CD4-positive, alpha-beta T cell (primary cell): ENCODE measurements around the gene HLF. TPM values are rescaled to one million over a fixed set of nuclear protein-coding genes. Genes with fewer than 3 reads are reported as not detected.

Experiments used
- ATAC-seq: fragments of 200-7000 bp; cut with Tn5 transposase; one replicate; pipeline ENCODE4 v1.10.0; 2022; ENCODE audit warnings: mild to moderate bottlenecking; ENCODE audit not compliant: poor library complexity
- CTCF ChIA-PET: fragments of 350-600 bp; sonication (Branson Sonifier 250); formaldehyde crosslinking; loops from one replicate; lab custom pipeline; 2021; ENCODE audit warnings: antibody characterized with exemption, inconsistent platforms; lab: Charles Lee
- POLR2A ChIA-PET: fragments of 350-600 bp; sonication (Branson Sonifier 250); formaldehyde crosslinking; loops from one replicate; lab custom pipeline; 2021; ENCODE audit warnings: antibody characterized with exemption, inconsistent platforms; lab: Charles Lee
- DNase-seq, 14 experiments: peaks; one replicate each; pipeline ENCODE4 v3.0.0-alpha.2; 2013 to 2020; ENCODE audit warnings: mixed read lengths in 2 of 14
- H3K27ac ChIP-seq, 2 donors: one replicate each; pipeline versions ENCODE4 v1.5.1 to v1.7.0; 2013; ENCODE audit warnings: low read length in 2 of 2, low read depth in 1 of 2, mild to moderate bottlenecking in 1 of 2
- H3K27me3 ChIP-seq, 2 experiments: 1 replicate in 1 of 2; 2 replicates in 1 of 2; pipeline versions ENCODE4 v1.6.1 to v1.7.0; 2013; ENCODE audit warnings: low read length in 2 of 2, control low read depth in 1 of 2, mild to moderate bottlenecking in 1 of 2, moderate library complexity in 1 of 2; ENCODE audit not compliant: insufficient read depth in 2 of 2, control insufficient read depth in 1 of 2
- H3K36me3 ChIP-seq: one replicate; pipeline ENCODE4 v1.6.1; 2013; ENCODE audit warnings: low read length, control low read depth; ENCODE audit not compliant: insufficient read depth
- H3K4me1 ChIP-seq: one replicate; pipeline ENCODE4 v1.6.1; 2013; ENCODE audit warnings: low read length, control low read depth; ENCODE audit not compliant: insufficient read depth
- H3K4me3 ChIP-seq: one replicate; pipeline ENCODE4 v1.5.1; 2013; ENCODE audit warnings: mild to moderate bottlenecking, low read length, moderate library complexity
- H3K9me3 ChIP-seq, 2 experiments: 1 replicate in 1 of 2; 2 replicates in 1 of 2; pipeline versions ENCODE4 v1.6.1 to v1.7.0; 2013; ENCODE audit warnings: low read length in 2 of 2, mild to moderate bottlenecking in 2 of 2, control low read depth in 1 of 2, moderate library complexity in 1 of 2; ENCODE audit not compliant: control insufficient read depth in 1 of 2, insufficient read depth in 1 of 2
- H3K27ac Mint-ChIP-seq: one replicate; pipeline ENCODE4 v1.8.0; 2020; ENCODE audit warnings: mixed read lengths
- H3K27me3 Mint-ChIP-seq: one replicate; pipeline ENCODE4 v1.8.0; 2021; ENCODE audit warnings: mixed read lengths
- H3K36me3 Mint-ChIP-seq: one replicate; pipeline ENCODE4 v1.8.0; 2021; ENCODE audit warnings: low read depth, mixed read lengths
- H3K4me1 Mint-ChIP-seq: one replicate; pipeline ENCODE4 v1.8.0; 2021; ENCODE audit warnings: low read depth, mixed read lengths
- H3K4me3 Mint-ChIP-seq: one replicate; pipeline ENCODE4 v1.8.0; 2020; ENCODE audit warnings: mild to moderate bottlenecking, mixed read lengths
- H3K9me3 Mint-ChIP-seq: one replicate; pipeline ENCODE4 v1.8.0; 2020; ENCODE audit warnings: mixed read lengths
- CTCF ChIP-seq: fragments of 200-600 bp; IDR thresholded peaks from one replicate; pipeline ENCODE4 v1.8.0; 2022; ENCODE audit warnings: antibody characterized with exemption, mild to moderate bottlenecking
- intact Hi-C, 2 experiments: fragments of 100-400 bp; cut with DNase I in 1 of 2; cut with micrococcal nuclease in 1 of 2; formaldehyde crosslinking; loops; one replicate each; pipeline versions ENCODE4 v1.15.1 to v1.9.0; 2023 to 2025; cut with DNase I, micrococcal nuclease
- total RNA-seq, 174 experiments: library from RNA in 2 of 174; stranded (reverse) in 2 of 174; gene quantifications; one replicate each; pipeline ENCODE4 v1.2.3 and lab custom pipeline; 2021 to 2026

Gene HLF
- total RNA-seq, 2 experiments from 2014 or later, result 4.3 to 4.9 TPM

- no peak for TF ChIP-seq CTCF
- H3K4me1 ChIP-seq, result peaks cover 3% of the 10 kb centered on the region
- ChIA-PET POLR2A (no interaction called here), CTCF (no interaction called here)
- no peak for ATAC-seq
- no peaks in the 10 kb centered on the region for H3K36me3 ChIP-seq
- H3K27ac Mint-ChIP-seq, result no peak overlapping the region
- H3K4me3 Mint-ChIP-seq, result no peak overlapping the region
- peaks cover 12% of the 10 kb centered on the region for H3K27me3 Mint-ChIP-seq
- peaks cover 3% of the 10 kb centered on the region for H3K4me1 Mint-ChIP-seq
- no peaks in the 10 kb centered on the region for H3K27me3 ChIP-seq
- H3K9me3 Mint-ChIP-seq, result no peaks in the 10 kb centered on the region
- no peaks in the 10 kb centered on the region for H3K36me3 Mint-ChIP-seq
- no peak overlapping the region for H3K4me3 ChIP-seq
- intact Hi-C loops, result no loop called here
- DNase-seq, result no peak
- no peak overlapping the region for H3K27ac ChIP-seq
- H3K9me3 ChIP-seq, result no peaks in the 10 kb centered on the region
Observed at GRCh38 chr17:55278173-55278961, 13.6 kb downstream of the HLF start.

GRCh38 chr17:55279203-55279602 is 14.4 kb downstream of the HLF start:
- DNase-seq, result no peak
- H3K4me1 Mint-ChIP-seq, result peaks cover 8% of the 10 kb centered on the region
- ATAC-seq, result no peak
- Histone ChIP-seq H3K36me3 (no peaks in the 10 kb centered on the region), H3K4me3 (no peak overlapping the region), H3K9me3 (no peaks in the 10 kb centered on the region), H3K4me1 (peaks cover 10% of the 10 kb centered on the region), H3K27me3 (no peaks in the 10 kb centered on the region), H3K27ac (no peak overlapping the region)
- no peak for TF ChIP-seq CTCF
- H3K27ac Mint-ChIP-seq, result no peak overlapping the region
- peaks cover 6% of the 10 kb centered on the region for H3K27me3 Mint-ChIP-seq
- H3K4me3 Mint-ChIP-seq, result no peak overlapping the region
- intact Hi-C loops, result no loop called here
- ChIA-PET CTCF (no interaction called here), POLR2A (no interaction called here)
- no peaks in the 10 kb centered on the region for H3K9me3 Mint-ChIP-seq
- no peaks in the 10 kb centered on the region for H3K36me3 Mint-ChIP-seq

- ChIA-PET POLR2A (no interaction called here), CTCF (no interaction called here)
- peaks cover 12% of the 10 kb centered on the region for H3K4me1 Mint-ChIP-seq
- H3K36me3 Mint-ChIP-seq, result no peaks in the 10 kb centered on the region
- Histone ChIP-seq H3K4me1 (peaks cover 16% of the 10 kb centered on the region), H3K4me3 (no peak overlapping the region), H3K9me3 (no peaks in the 10 kb centered on the region), H3K27ac (no peak overlapping the region), H3K27me3 (no peaks in the 10 kb centered on the region), H3K36me3 (no peaks in the 10 kb centered on the region)
- ATAC-seq (no peak), DNase-seq (no peak)
- intact Hi-C loops, result no loop called here
- H3K27ac Mint-ChIP-seq, result no peak overlapping the region
- no peak for TF ChIP-seq CTCF
- H3K4me3 Mint-ChIP-seq, result no peak overlapping the region
- H3K9me3 Mint-ChIP-seq, result no peaks in the 10 kb centered on the region
- peaks cover under 1% of the 10 kb centered on the region for H3K27me3 Mint-ChIP-seq
Observed at GRCh38 chr17:55279788-55280187, 15.0 kb downstream of the HLF start.
